ENCODE measurements around the gene PLA2R1.
"Not testable (repeated sequence)": the region's sequence is repeated elsewhere in the genome, so short reads cannot be mapped to it uniquely, and the experiment has no call there.

- TF ChIP-seq CTCF (IDR thresholded peaks at IDR 0.05; ENCODE audit: poor library complexity); EZH2phosphoT487 (IDR thresholded peaks at IDR 0.05; ENCODE audit: low read depth, severe bottlenecking, unreplicated experiment); EZH2 (IDR thresholded peaks at IDR 0.05; ENCODE audit: borderline replicate concordance): not testable (repeated sequence)
Observed at GRCh38 chr2:159962513-159962912, 99.9 kb downstream of the PLA2R1 start.

Measured in hepatocyte (in vitro differentiated cells).